Measurements from ENCODE around the gene UBE2D2. TPM values are rescaled to one million over a fixed set of nuclear protein-coding genes. Genes with fewer than 3 reads are reported as not detected.
"Not testable (repeated sequence)": the region's sequence is repeated elsewhere in the genome, so short reads cannot be mapped to it uniquely, and the experiment has no call there.

Gene UBE2D2
- total RNA-seq = 116 TPM
- long read RNA-seq, transcript UBE2D2-202 (7 exons, 2,702 nt) = major isoform, 62 of 64 reads
- long read RNA-seq, partial matches to known transcripts = 0 of 64 reads
- long read RNA-seq, other reads (novel, unspliced or antisense) = 2 of 64 reads

DNA sequence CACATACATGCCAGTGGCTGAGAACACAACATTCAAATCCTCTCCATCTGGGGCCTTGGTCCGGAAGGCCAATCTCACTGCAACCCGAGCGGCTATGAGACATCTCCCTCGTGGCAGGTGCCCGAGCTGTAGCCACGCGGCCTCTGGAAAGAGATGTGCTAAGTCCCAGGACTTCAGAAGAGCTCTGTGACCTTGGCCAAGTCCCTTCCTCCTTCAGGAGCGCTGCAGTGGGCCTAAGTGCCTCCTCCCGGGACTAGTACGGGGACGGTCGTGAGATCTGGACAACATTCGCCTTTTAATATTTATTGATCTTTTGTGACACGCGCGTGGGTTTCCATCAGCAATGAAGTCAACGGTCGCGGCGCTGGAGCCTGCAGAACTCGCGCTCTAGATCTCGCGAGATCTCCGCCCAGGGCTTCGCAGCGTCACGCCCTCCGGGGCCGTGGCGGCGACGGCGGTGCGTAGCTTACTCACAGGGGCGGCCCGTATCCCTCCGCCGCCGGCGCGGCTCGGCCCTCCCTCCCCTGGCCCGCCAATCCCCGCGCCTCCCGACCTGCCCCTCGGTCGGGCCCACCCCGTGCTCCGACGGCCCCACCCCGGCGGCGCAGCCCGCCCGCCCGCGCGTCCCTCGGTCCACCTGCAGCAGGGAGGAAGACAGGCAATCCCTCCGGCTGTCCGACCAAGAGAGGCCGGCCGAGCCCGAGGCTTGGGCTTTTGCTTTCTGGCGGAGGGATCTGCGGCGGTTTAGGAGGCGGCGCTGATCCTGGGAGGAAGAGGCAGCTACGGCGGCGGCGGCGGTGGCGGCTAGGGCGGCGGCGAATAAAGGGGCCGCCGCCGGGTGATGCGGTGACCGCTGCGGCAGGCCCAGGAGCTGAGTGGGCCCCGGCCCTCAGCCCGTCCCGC, at the start of gene UBE2D2:
TSS of gene UBE2D2 (plus strand) at position 588 of the 903 bp plus-strand sequence. CDS start 453 bp downstream, outside the sequence.
- peak; percentile 99 for ATAC-seq
- intact Hi-C loops (cut with DNase I) = loop anchor here (2.0 kb wide), 1 partner anchor 42 kb away; no protein-coding TSS in a partner anchor
- DNase-seq (ENCODE audit: missing footprints) = peak; percentile 99

DNA sequence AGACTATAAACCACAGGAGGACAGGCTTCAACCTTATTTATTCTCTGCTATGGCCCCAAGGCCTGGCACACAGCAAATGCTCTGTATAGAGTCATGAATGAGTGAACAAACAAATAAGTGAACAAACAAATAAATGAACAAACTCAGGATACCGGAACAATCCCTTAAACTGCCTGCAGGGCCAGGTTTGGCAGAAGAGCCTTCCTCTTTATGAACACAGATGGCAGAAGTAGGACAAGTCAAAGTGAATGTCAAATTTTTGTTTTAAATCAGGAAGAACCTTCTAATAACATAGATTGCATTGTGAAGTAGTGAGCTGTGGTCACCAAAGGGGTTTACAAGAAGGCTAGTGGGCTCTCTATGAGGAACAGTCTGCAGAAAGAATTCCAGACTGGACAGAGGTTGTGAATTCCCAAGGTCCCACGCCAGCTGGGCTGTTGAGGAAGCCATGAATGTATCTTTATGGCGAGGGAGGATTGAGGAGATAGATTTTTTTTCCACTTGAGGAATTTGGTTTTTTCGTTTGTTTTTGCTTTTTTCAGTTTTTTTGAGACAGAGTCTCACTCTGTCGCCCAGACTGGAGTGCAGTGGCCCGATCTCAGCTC, 48.3 kb upstream of the UBE2D2 start:
- intact Hi-C loops (cut with DNase I) = loop anchor here (1.0 kb wide), 1 partner anchor 91 kb away; no protein-coding TSS in a partner anchor
- ATAC-seq (no peak), DNase-seq (ENCODE audit: missing footprints) (no peak)

DNA sequence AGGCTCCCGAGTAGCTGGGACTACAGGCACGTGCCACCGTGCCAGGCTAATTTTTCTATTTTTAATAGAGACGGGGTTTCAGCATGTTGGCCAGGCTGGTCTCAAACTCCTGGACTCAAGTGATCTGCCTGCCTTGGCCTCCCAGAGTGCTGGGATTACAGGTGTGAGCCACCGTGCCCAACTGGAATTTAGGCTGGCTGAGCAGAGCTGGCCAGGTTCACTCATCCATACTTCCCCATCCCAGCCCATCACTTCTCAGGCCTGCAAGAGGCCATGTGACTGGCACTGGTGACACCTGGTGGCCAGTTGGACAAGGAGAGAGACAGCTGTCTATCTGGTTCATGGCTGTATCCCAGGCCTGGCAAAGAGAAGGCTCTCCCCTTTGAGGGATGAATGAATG, 47.7 kb upstream of the UBE2D2 start:
- ATAC-seq = peak; percentile 86
- peak; percentile 91 for DNase-seq (ENCODE audit: missing footprints)
- intact Hi-C loops (cut with DNase I) = loop anchor here (1.0 kb wide), 1 partner anchor 91 kb away; no protein-coding TSS in a partner anchor

DNA sequence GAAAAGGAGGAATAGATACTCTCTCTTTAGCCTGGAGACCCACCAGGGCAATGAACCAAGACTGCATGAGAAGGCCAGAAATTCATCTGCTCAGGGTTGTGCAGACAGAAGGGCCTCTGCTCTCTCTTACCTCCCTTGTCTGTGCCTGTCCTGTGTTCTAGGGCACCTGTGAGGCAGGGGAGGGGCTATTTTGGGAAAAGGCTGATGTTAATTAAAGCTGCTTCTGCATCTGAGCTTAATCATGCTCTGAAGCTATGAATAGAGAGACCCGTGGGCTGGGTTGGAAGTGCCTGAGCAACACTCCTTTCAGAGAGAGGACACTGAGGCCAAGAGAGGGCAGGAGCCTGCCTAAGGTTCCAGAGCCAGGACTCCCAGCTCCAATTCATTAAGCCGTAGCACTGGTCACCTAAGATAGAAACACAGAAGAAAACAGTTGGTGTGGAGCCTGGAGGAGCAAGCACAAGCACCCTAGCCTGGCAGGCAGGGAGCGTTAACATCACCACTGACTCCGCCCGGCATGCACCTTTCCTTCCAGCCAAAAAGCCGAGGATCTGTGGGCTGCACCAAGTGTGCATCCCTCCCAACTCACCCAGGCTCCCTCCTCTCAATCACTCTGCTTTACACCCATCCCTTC, 47.2 kb upstream of the UBE2D2 start:
- ATAC-seq (no peak), DNase-seq (ENCODE audit: missing footprints) (no peak)
- intact Hi-C loops (cut with DNase I) = loop anchor here (1.0 kb wide), 1 partner anchor 92 kb away; no protein-coding TSS in a partner anchor

DNA sequence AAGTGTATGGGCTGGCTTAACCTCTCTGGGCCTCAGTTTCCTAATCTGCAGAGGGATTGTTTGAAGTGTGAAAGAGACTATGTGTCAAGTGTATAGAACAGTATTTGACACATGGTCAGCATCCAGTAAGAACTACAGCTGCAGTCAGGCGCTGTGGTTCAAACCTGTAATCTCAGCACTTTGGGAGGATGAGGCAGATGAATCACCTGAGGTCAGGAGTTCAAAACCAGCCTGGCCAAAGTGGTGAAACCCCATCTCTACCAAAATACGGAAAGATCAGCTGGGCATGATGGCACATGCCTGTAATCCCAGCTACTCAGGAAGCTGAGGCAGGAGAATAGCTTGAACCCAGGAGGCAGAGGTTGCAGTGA, 46.7 kb upstream of the UBE2D2 start:
- DNase-seq (ENCODE audit: missing footprints) (no peak), ATAC-seq (no peak)
- intact Hi-C loops (cut with DNase I) = no loop called here

DNA sequence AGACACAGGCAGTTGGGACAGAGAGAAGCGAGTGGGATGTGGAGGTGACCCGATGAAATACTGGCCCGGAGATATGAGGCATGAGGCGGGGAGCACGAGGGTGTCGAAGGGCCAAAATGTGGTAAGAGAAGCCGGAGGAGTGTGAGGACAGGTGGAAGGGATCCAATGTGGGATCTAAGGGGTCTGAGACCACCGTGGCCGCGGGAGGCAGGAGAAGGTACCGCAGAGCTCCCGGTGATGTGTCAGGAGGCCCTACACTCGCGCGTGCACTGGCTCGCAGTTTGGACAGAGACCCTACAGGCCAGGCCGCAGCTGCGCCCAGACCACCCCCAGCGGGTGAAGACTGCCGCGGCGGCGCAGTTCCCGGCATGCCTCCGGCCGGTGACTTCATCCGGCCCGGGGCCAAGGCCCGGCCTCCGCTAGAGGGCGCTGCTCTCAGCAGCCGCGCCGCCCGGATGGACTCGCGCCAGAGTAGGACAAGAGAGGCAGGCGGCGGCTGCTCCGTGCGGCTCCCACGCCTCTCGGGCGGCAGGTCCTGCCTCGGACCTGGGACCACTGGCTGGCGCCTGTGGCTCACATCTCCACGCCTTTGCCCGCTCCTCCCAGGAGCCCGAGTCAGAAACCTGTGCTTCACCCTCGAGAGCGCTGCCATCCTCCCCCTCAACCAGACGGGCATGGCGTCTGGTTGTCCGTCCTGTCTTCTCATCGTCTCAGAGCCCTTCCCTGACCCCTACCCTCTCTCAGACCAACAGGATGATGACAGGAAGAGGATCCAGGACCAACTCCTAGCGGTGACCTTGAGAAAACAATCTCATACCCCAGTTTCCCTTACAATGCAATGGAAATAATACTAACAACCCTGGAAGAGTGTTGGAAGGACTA, 43.2 kb upstream of the UBE2D2 start:
- DNase-seq (ENCODE audit: missing footprints) (peak; percentile 98), ATAC-seq (peak; percentile 91)
- intact Hi-C loops (cut with DNase I) = loop anchor here (1.0 to 2.0 kb wide), 2 partner anchors 43 to 79 kb away; partner anchors contain the start of genes DNAJC18 and UBE2D2

DNA sequence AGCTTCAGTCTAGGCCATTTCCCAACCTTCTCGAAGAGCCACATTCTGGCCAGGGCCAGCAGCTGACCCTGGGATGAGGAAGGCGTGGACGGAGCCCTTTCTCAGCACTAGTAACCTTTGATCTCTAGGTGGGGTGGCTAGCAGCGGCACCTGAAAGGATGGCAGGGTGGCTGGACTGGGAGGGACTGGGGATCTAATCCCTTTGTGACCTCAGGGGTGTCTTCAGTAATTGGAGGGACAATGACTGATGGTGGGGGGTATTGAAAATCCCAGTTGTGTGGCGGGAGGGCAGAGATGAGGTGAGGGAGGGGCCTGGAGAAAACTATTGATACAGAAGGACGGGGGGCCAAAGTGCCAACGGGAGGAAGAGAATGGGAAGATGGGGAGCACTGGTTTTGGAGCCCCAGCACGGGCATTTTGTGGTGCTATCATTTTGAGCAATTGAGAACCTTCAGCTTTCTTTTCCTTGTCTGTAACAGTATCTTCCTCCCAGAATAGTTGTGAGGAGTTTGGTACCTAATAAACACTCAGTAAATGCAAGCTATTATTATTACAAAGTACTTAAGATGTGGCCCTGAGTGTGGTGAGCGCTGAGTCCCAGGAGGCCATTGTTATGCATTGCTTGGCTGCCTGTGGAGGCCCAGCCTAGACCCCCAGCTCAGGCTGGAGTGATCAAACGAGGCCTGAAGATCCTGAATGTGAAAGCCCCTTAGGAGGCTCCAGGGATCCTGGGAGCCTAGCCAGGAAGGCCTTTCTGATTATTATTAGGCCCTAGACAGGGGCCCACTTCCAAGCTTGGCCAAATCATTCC, 37.3 kb upstream of the UBE2D2 start:
- intact Hi-C loops (cut with DNase I) = no loop called here
- ATAC-seq (peak; percentile 28), DNase-seq (ENCODE audit: missing footprints) (no peak)

DNA sequence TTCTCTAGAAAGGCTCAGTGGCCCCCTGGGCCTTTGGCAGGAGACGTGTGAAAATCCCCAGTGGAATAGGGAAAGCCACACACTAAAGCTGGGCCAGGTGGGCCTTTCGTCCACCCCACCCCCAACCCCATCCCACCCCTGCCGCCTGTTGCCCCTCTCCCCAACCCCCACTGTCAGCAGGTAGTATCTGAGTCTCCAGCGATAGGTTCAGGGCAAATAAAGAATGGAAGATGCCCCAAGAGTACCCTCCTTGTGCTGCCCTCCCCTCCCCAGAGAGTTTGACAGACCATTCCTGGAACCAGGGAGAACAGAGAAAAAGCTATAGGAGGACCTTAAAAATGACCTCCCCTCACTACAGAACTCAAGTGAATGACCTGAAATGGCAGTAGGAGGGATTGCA, 36.7 kb upstream of the UBE2D2 start:
- DNase-seq (ENCODE audit: missing footprints) = no peak
- ATAC-seq = no peak
- intact Hi-C loops (cut with DNase I) = no loop called here

DNA sequence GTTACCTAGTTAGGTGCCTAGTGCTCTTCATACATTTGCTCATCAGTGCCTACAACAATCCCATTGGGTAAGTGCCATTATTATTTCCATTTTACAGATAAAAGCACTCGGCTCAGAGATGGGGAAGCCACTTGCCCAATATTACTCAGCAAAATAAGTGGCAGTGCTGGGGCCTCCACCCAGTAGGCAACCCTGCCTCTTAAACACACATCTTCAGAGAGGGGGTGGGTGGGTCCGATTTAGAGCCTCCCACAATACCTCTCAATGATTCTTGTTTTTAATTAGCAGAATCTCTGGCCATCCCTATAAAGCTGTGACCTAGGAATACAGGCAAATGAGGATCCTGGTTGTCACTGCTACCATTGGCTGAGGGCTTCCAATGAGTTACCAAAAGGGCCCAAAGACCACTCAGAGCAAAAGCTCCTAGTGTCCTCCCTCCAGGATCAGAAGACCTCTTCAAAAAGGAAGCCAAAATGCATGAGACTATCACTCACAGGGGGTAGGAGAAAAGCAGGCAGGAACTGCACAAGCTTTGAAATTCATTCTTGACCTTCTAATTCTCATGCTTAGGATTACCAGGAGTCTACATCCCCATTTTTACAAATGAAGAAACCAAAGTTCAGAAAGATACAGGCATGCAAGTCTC, 36.1 kb upstream of the UBE2D2 start:
- intact Hi-C loops (cut with DNase I) = no loop called here
- no peak for ATAC-seq
- DNase-seq (ENCODE audit: missing footprints) = no peak

DNA sequence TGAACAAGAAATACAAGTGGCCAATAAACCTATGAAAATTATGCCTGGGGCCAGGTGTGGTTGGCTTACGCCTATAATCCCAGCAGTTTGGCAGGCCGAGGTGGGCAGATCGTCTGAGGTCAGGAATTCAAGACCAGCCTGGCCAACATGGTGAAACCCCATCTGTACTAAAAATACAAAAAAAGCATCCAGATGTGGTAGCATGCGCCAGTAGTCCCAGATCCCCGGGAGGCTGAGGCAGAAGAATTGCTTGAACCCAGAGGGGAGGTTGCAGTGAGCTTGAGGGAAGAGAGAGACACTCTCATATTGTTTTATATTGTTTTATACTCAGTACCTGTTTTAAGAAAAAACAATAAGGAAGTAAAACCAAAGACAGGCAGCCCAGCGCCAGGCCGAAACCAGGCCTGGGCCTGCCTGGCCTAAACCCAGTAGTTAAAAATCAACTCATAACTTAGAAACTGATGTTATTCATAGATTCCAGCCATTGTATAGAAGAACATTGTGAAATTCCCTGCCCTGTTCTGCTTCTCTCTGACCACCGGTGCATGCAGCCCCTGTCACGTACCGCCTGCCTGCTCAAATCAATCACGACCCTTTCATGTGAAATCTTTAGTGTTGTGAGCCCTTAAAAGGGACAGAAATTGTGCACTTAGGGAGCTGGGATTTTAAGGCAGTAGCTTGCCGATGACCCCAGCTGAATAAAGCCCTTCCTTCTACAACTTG, 35.4 kb upstream of the UBE2D2 start:
- DNase-seq (ENCODE audit: missing footprints); intact Hi-C loops (cut with DNase I); ATAC-seq: not testable (repeated sequence)

DNA sequence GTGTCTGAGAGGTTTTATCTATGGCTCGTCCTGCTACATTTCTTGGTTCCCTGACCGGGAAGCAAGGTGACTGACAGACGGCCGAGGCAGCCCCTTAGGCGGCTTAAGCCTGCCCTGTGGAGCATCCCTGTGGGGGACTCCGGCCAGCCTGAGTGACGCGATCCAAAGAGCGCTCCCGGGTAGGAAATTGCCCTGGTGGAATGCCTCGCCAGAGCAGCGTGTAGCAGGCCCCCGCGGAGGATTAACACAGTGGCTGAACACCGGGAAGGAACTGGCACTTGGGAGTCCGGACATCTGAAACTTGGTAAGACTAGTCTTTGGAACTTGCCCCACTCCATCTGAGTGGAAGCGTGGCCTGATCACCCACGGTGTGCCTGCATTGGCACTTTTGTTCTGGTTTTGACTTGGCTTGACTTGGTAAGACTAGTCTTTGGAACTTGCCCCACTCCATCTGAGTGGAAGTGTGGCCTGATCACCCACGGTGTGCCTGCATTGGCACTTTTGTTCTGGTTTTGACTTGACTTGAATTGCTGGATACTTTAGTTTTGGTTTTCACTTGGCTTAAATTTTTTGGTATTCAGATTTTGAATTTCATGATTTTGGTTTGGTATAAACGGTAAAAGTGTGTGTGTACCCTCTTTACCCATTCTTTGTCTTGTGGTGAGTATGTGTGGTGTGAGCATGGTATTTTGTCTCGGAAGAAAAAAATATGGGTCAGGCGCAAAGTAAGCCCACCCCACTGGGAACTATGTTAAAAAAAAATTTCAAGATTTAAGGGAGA, 34.6 kb upstream of the UBE2D2 start:
- intact Hi-C loops (cut with DNase I) = not testable (repeated sequence)

DNA sequence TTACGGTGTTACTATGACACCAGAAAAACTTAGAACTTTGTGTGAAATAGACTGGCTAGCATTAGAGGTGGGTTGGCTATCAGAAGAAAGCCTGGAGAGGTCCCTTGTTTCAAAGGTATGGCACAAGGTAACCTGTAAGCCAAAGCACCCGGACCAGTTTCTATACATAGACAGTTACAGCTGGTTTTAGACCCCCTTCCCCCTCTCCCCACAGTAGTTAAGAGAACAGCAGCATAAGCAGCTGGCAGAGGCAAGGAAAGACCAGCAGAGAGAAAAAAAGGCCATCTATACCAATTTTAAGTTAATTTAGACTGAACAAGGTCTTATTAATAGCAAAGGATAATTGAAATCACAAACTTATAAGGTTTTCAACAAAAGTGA, 34.1 kb upstream of the UBE2D2 start:
- DNase-seq (ENCODE audit: missing footprints); ATAC-seq; intact Hi-C loops (cut with DNase I): not testable (repeated sequence)

More for the DNA sequence above, 34.6 kb upstream of the UBE2D2 start:
- ATAC-seq; DNase-seq (ENCODE audit: missing footprints): not testable (repeated sequence)

DNA sequence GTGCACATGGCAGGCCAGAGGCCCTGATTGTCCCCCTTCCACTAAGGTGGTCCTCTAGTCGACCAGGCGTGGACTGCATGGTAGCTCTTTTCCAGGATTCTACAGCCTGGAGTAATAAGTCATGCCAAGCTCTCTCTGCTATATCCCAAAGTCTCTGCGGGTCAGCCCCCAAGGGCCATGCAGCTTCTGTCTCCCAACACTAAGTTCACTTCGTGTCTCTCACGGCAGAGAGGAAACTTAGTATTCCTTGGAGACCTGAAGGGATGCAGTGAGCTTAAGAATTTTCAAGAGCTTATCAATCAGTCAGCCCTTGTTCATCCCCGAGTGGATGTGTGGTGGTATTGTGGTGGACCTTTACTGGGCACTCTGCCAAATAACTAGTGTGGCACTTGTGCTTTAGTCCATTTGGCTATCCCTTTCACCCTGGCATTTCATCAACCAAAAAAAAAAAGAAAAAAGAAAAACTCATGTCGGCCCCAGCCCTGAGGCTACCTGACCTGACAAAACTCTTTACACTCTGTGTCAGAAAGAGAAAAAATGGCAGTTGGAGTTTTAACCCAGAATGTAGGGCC, 33.2 kb upstream of the UBE2D2 start:
- DNase-seq (ENCODE audit: missing footprints); intact Hi-C loops (cut with DNase I); ATAC-seq: not testable (repeated sequence)

DNA sequence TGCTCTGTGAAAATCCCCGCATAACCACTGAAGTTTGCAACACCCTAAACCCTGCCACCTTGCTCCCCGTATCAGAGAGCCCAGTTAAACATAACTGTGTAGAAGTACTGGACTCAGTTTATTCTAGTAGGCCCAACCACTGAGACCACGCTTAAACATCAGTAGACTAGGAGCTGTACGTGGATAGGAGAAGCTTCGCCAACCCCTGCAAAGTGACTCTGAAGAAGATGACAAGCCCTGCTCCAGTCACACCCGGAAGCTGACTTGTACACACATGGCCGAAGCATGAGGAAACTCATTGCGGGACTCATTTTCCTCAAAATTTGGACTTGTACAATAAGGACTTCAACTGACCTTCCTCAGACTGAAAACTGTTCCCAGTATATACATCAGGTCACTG, 32.4 kb upstream of the UBE2D2 start:
- intact Hi-C loops (cut with DNase I); DNase-seq (ENCODE audit: missing footprints); ATAC-seq: not testable (repeated sequence)

DNA sequence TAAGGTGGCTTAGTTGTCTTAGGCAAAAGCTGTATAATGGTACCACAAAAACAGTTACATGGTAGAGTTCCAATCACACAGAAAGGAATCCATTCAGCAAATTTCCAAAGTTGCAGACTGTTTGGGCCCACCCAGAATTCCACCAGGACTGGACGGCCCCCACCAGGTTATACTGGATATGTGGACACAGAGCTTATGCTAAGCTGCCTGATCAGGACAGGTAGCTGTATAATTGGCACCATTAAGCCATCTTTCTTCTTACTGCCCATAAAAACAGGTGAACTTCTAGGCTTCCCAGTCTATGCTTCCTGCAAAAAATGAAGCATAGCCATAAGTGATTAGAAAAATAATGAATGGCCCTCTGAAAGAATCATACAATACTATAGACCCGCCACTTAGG, 31.1 kb upstream of the UBE2D2 start:
- ATAC-seq; DNase-seq (ENCODE audit: missing footprints); intact Hi-C loops (cut with DNase I): not testable (repeated sequence)

Measured in Right ventricle myocardium inferior (tissue), 1 donor.